ENCODE data around the gene DUSP8. TPM values are rescaled to one million over a fixed set of nuclear protein-coding genes. Genes with fewer than 3 reads are reported as not detected.

The DUSP8 gene
- total RNA-seq, 4 donors from 2014 or later, result 13.3 to 31.8 (median 19.8) TPM

GRCh38 chr11:1520209-1520662 lies 51.8 kb downstream of the DUSP8 start:
- Histone ChIP-seq H3K4me3 (no peak overlapping the region), H3K4me1 (peaks cover 0 to 17% (median 9%) of the 10 kb centered on the region in 4 donors), H3K27me3 (no peaks in the 10 kb centered on the region), H3K27ac (no peak overlapping the region), H3K9me3 (no peaks in the 10 kb centered on the region), H3K36me3 (no peaks in the 10 kb centered on the region)
- in situ Hi-C loops (cut with MboI; ENCODE audit: low pct_ligation_motif_present in 1 of 4, low pct_unique_long_range_greater_than_20kb in 1 of 4, low sequenced_read_pairs in 3 of 4), result loop anchor here in 3 of 4 donors (25.0 kb wide), 3 partner anchors 233 to 633 kb away; partner anchors contain the start of gene MUC5B (in 2 of the 3)
- TF ChIP-seq POLR2AphosphoS5 (IDR thresholded peaks at IDR 0.05), result no peak
- no peak for TF ChIP-seq POLR2A (IDR thresholded peaks at IDR 0.05)
- TF ChIP-seq CTCF (IDR thresholded peaks at IDR 0.05), result no peak
- no peak for TF ChIP-seq EP300 (IDR thresholded peaks at IDR 0.05; ENCODE audit: low read depth)
- WGBS, 2 donors (ENCODE audit: low coverage in 1 of 2), result 20 to 86% methylated on average over 1 to 13 of the region's 13 CpGs
- DNase-seq, result no peak
- intact Hi-C loops (cut with DNase I; ENCODE audit: low total_unique reads), result no loop called here

- 97% methylated on average over 17 of the region's 17 CpGs; no CpG with 5 or more reads in 1 of the 2 donors for WGBS, 2 donors (ENCODE audit: low coverage in 1 of 2)
- H3K9me3 ChIP-seq, result no peaks in the 10 kb centered on the region
- no peaks in the 10 kb centered on the region for H3K27me3 ChIP-seq
- H3K4me3 ChIP-seq, result no peak overlapping the region
- no peak for DNase-seq
- H3K4me1 ChIP-seq, result peaks cover 3 to 27% (median 16%) of the 10 kb centered on the region in 4 donors
- no peaks in the 10 kb centered on the region for H3K36me3 ChIP-seq
- in situ Hi-C loops (cut with MboI; ENCODE audit: low pct_ligation_motif_present in 1 of 4, low pct_unique_long_range_greater_than_20kb in 1 of 4, low sequenced_read_pairs in 3 of 4) (loop anchor here in 3 of 4 donors (25.0 kb wide), 3 partner anchors 232 to 632 kb away; partner anchors contain the start of gene MUC5B (in 2 of the 3)), intact Hi-C loops (cut with DNase I; ENCODE audit: low total_unique reads) (loop anchor here (5.0 to 10.0 kb wide), 3 partner anchors 67 to 317 kb away; partner anchors contain the start of gene TOLLIP)
- H3K27ac ChIP-seq, result no peak overlapping the region
- no peak for TF ChIP-seq CTCF (IDR thresholded peaks at IDR 0.05)
- TF ChIP-seq POLR2A (IDR thresholded peaks at IDR 0.05), result no peak
- TF ChIP-seq EP300 (IDR thresholded peaks at IDR 0.05; ENCODE audit: low read depth), result no peak
- no peak for TF ChIP-seq POLR2AphosphoS5 (IDR thresholded peaks at IDR 0.05)
These were observed 52.8 kb downstream of the DUSP8 start for GRCh38 chr11:1519028-1520010.

GRCh38 chr11:1518301-1518700 lies 53.8 kb downstream of the DUSP8 start:
- Histone ChIP-seq H3K27me3 (no peaks in the 10 kb centered on the region), H3K36me3 (no peaks in the 10 kb centered on the region), H3K4me3 (no peak overlapping the region), H3K4me1 (peaks cover 9 to 28% (median 18%) of the 10 kb centered on the region in 4 donors), H3K27ac (no peak overlapping the region), H3K9me3 (no peaks in the 10 kb centered on the region)
- DNase-seq, result no peak
- intact Hi-C loops (cut with DNase I; ENCODE audit: low total_unique reads) (loop anchor here (5.0 to 10.0 kb wide), 3 partner anchors 66 to 316 kb away; partner anchors contain the start of gene TOLLIP), in situ Hi-C loops (cut with MboI; ENCODE audit: low pct_ligation_motif_present in 1 of 4, low pct_unique_long_range_greater_than_20kb in 1 of 4, low sequenced_read_pairs in 3 of 4) (loop anchor here in 3 of 4 donors (25.0 kb wide), 3 partner anchors 231 to 631 kb away; partner anchors contain the start of gene MUC5B (in 2 of the 3))
- TF ChIP-seq EP300 (IDR thresholded peaks at IDR 0.05; ENCODE audit: low read depth), result no peak
- no peak for TF ChIP-seq POLR2A (IDR thresholded peaks at IDR 0.05)
- no peak for TF ChIP-seq POLR2AphosphoS5 (IDR thresholded peaks at IDR 0.05)
- no peak for TF ChIP-seq CTCF (IDR thresholded peaks at IDR 0.05)
- WGBS, 2 donors (ENCODE audit: low coverage in 1 of 2), result 95 to 100% methylated on average over 1 to 23 of the region's 23 CpGs
